Glomerular endothelial cell (primary cell): ENCODE measurements around the gene SLC6A4. TPM values are rescaled to one million over a fixed set of nuclear protein-coding genes. Genes with fewer than 3 reads are reported as not detected.
"Not testable (repeated sequence)": the region's sequence is repeated elsewhere in the genome, so short reads cannot be mapped to it uniquely, and the experiment has no call there.

Experiments
- DNase-seq: peaks from one replicate; pipeline ENCODE4 v3.0.0-alpha.2; 2011; ENCODE audit warnings: low read depth, low spot score; ENCODE audit errors: extremely low read depth
- total RNA-seq: library from RNA; depleted of rRNA; stranded (reverse); fragments of >200 nt; gene quantifications from 2 replicates; pipeline ENCODE4 v1.2.3, GENCODE V29; 2015

Gene SLC6A4
- total RNA-seq, 1 donor from 2014 or later: 0.23 TPM

DNA sequence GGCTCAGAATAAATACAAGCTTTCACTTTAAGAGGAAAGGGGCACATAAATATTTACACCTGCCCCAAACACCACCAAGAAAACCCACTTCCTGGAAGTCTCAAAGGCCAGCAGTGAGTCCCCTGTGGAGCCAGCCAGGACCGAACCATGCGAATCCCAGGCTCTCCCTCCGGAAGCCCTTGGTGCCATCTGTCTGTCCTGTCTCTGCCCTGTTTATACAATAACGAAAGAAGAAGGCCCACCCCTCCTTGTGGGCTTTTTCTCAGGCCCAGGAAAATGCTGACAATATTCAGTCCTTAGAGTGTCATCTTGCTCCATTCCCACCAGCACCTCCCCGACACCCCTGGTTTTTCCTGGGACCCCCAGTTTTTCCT lies 3.6 kb upstream of the SLC6A4 start:
- DNase-seq: no peak

DNA sequence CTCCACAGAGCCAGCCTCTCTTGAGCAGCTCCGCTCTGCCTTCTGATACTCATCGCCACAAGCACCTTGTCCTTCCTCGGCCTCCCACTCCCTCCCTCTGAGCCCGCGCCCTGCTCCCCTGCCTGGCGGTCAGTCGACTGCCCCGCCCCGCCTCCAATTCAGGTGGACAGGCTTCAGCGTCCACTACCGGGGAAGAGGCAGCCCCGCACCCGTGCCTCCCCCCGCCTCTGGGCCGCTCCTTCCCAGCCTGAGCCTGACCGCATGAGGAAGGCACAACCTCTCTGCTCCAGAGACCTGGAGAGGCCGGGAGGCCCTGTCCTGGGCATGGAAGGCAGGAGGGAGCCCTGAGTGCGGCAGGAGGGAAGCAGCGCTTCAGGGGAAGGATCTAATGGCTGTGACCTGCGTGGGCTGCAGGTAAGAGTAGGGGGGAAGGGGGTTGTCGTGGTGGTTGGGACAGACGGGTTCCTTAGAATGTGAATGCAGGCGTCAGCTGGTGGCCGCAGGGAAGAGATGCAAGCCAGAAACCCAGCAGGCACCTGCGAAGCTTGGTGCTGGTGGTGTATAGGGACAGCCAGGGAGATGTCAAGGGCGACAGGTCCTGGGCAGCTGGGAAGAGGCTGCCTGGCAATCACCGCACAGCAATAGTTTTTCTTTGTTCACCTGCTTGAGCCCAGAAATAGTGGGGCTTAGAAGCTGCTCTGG lies 3.0 kb upstream of the SLC6A4 start:
- no peak for DNase-seq

DNA sequence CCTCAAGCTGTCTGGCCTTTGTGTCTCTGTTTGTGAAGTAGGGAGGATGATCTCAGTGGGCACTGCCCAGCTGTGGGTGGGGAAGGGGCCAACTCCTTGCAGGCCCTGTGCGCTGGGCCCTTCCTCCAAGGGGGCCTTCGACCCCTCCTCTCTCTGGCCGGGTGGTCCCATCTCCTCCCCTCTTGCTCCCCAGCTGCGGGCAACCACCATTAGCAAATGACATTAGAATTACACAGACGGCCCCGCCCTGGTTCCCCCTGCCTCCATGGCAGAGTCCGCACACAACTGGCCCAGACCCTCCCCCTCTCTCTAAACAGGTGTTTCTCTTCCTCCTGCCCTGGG lies 2.5 kb upstream of the SLC6A4 start:
- DNase-seq: no peak

DNA sequence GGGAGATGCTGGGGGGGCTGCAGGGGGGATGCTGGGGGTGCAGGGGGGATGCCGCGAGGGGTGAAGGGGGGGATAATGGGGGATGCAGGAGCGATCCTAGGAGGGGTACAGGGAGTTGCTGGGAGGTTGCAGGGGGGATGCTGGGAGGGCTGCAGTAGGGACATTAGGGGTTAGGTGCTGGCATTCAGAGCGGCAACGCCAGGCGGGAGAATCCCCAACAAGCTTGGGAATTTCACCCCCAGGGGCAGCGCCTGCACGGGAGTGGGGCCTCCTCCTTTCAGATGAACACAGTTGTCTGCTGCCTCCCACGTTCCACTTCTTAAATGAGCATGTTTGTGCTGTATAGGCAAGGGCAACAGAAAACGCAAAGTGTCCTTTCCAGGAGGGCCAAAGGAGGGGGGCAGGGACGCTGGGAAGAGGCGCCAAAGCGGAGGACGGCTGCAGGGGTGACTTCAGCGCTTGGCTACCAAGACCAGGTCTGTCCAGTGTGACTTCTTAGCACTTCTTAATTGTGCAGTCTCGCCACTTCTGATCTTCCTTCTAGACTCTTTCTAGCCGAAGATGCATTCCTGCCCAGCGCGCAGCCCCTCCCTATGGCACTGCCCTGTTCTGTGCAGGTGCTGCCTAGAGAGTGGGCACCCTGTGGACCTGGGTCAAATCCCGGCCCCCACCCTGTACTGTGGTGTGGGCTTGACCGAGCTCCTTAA lies 2.0 kb upstream of the SLC6A4 start:
- no peak for DNase-seq

DNA sequence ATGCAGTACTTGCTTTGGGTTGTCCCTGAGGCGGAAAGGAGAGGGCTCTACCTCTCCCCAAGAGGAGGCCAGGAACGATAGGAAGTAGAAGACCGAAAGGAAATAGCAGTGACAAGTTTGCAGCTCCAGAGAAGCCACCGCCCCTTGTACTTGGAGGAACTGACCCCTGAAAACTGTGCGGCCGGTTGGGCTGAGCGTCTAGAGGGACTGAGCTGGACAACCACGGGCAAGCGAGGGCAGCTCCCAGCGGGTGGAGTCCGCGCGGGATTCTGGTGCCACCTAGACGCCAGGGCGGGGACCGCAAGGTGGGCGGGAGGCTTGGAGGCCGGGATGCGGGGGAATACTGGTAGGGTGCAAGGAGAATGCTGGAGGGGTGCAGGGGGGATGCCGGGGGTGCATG lies 1.3 kb upstream of the SLC6A4 start:
- DNase-seq: no peak

DNA sequence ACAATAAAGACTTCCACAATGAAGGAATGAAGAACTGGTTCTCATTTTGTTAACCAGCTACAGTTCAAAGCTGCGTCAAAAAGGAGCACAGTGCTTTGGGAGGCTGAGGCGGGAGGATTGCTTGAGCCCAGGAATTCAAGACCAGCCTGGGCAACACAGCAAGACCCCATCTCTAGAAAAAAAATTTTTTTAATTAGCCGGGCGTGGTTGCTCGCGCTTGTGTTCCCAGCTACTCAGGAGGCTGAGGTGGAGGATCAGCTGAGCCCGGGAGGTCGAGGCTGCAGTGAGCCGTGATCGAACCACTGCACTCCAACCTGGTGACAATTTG lies 764 bp upstream of the SLC6A4 start:
- no peak for DNase-seq

DNA sequence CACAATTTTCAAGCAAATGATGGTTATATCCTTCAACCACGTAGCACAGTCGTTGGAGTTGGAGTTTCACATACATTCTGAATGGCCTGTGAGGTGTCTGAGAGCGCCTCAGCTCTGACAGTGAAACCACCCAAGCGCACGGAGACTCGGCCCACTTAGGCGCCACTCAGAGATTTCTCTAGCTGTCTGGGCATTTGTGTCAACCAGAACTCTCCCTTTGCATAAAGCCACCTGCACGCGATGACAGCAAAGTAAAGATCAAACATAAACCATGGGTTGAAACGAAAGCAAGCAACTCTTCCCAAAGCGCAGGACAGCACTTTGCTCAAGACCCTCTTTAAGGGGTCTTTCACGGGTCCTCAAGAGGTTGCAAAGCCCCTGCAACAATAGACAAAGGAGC lies 533 bp downstream of the SLC6A4 start:
- DNase-seq: no peak

DNA sequence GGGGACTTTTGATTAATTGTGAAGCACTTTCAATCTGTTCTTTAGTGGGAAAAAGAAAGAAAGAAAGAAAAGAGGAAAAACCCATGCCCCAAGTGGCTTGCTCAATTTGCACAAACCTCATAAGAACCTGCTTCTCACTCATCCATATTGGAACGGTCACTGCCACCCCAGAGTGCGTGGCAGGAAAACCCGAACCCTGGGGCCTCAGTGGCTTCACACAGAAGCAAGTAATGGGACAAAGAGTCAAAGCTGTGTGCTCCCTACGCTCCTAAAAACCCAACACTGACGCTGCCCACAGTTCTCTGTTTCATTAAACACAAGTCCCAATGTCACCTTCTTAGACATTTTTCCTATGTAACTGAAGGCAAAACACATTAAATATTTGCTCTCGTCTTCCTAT lies 1.2 kb downstream of the SLC6A4 start:
- no peak for DNase-seq

DNA sequence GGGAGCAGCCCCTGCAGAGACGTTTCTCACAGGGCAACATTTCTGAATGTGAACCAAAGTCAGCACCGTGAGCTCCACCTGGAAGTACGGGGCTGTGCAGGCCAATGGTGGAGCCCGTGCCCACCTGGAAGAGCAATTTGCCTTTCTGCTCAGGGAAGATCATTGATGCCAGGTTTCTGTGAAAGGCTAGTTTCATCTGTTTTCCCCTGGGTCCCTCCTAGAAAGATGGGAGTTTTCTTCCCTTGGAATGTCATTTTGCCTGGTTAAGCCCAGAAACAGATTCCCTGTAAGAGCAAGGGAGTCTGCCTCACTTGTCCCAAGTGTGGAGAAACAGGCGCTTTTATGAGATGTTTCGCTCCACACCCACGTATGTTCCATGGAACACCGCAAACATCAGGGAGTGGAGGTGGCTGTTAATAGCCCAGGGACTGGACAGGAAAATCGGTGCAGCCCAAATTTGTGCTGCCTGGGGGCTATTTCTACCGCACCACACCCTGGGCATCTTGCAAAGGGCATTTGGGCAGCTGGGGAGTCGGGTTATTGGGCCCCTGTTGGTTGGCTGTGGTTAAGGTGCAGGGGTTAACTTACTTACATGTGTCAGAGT lies 2.6 kb downstream of the SLC6A4 start:
- DNase-seq: no peak

DNA sequence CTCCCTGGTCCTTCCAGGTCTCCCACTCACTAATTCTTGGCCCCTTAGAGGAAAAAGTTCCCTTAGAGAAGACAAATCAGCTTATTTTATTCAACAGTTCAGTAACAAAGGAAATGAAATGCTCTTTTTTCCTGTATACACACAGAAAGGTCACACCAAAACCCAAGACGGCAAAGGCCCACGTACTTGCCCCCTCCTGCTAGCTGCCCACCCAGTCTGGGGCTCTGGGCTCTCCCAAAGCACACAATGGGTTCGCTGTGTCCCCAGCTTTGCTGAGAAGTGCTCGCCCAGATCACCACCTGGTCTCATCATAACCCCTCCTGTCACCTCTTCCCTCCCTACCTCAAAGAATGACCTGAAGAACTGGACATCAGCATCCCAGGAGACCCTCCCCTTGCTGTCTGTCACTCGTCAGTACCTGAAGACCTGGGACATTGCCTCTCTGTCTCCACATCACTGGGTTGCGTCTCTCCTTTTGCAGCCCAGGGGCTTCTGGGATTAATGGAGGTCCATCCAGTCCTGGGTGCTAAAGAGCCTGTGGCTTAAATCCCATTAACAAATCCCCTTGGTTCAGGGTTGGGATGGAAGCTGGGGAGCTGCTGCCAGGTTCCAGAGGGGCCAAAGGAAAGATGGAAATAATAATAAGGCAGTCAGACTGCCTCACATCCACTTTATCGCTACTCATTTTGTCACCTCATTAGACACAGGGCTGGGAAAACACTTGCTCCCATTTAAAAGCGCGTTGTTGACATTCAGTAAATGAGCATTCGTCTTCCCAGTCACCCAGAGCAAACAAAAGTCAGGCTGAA lies 3.3 kb downstream of the SLC6A4 start:
- DNase-seq: no peak

DNA sequence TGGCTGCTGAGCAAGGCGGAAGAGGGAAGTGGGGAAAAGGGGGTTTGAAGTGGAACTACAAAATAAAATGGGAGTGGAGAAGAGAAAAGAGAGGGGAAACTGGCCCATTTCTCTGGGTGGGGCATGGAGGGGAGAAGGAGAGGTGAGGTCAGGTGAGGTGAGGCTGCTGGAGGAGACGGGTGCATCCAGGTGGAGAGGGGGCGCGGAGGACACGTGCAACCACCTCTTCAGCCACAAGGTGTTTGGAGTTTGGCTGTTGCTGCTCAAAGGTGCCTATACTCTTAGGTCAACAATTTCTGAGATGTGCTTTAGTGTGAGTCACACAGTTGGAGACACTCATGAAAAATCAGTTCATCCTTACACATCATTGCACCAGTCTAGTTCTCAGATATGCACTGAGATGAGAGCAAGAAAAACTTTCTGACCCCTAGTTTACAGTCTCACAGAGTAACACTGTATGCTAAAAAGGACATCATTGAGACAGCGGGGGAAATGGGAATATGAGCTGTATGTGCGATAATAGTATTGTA lies 4.8 kb downstream of the SLC6A4 start:
- no peak for DNase-seq

DNA sequence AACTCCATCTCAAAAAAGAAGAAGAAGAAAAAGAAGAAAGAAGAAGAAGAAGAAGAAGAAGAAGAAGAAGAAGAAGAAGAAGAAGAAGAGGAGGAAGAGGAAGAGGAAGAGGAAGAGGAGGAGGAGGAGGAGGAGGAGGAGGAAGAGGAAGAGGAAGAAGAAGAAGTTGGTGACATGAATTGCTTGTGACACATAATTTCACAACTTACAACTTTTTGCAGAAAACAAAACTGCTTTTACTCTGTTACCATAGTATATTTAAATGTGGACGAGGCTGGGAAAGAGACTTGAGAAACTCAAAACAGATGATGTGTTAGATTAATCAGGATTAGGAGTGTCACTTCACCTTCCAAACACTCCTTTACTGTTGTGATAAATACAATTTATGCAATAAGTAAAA lies 5.5 kb downstream of the SLC6A4 start:
- not testable (repeated sequence) for DNase-seq

DNA sequence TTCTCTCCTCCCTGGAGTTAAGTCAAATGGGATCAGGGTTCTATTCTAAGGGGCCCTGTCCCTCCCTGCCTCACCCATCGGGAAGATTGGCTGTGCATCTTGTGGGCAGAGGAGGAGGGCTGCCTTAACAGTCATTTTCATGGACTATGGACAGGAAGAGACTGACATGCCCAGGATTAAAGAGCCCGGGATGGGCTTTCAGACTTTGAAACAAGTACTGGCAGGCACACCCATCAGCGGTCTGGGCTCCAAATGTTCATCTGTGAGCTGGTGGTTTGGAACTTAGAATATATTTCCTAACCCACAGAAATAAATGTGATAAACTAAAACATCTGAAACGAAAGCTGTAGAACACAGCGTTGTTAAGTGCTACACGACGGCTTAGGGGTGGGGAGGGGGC lies 6.5 kb downstream of the SLC6A4 start:
- no peak for DNase-seq

DNA sequence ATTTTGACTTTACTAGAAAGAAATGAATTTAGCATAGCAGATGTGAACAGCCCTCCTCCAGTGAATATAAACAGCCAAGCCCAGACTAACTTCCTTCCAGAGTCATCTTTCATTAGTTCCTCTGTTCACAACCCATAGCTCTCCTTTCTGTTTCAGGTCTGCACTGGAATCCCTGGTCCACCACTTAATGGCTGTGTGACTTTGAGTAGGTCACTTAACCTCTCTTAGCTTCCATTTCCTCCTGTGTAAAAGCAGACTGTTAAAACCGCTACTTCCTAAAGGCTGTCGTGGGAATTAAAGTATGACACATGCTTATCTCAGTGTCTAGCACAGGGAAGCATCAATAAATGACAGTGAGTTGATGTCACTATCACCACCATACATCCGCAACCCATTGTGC lies 7.5 kb downstream of the SLC6A4 start:
- DNase-seq: no peak

DNA sequence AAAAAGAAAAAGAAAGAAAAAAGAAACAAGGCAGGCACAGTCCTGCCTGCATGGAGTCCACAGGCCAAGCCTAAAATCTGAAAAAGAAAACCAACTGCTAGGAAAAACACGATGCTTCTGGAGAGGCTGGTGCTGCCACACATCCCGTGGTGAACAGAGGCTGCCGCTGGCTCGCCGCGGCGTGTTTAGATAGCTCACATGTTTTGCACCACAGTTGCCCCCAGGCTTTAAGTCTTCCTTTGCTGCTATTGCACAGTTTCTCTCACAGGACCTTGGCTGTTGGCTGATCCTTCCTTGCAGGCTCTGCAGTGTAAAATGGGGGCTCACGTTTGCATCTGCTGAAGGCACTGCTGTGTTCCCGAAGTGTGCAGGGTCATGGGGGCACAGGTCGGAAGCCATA lies 8.6 kb downstream of the SLC6A4 start:
- DNase-seq: no peak

DNA sequence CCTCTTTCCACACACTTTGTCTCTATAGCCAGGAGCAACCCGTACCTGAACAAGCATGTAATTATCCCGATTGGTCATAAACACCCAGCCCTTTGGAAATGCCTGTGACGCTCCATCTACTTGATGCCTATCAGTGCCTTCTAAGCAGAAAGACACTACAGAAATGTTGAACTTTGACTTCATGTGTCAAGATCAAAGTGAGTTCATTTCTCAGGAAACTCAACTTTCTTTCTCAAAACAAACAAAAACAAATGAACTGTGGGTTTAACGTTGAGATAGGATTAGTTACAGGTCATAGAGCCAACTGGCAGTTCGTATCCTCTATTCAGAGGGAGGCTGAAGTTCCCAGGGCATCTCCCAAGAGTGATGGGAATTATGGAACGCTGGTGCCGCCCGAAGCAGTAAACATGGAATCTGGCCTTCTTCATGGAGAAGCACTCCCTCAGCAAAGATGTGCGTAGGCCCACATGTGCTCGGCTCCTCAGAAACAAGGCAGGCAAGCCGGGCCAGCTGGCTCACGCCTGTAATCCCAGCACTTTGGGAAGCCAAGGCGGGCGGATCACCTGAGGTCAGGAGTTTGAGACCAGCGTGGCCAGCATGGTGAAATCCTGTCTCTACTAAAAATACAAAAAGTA lies 9.5 kb downstream of the SLC6A4 start:
- DNase-seq: no peak

DNA sequence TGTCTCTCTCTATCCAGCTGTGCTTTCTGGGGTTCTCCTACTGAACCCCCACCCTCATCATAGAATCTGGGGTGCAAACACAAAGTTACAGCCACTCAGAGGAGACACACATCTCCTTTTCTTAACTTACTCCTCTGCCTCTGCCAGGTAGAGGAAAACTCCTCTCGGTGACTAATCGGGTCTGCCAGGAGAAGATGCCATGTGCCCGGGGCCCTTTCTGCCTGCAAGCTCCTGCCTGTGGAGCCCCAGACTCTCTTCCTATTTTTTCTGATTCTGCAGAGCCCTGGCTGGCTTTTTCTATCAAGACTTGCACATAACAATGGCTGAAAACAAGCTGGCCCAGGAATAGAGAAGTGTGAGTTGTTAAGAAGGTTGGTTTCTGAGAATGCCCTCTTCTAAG lies 10.4 kb downstream of the SLC6A4 start:
- DNase-seq: no peak

DNA sequence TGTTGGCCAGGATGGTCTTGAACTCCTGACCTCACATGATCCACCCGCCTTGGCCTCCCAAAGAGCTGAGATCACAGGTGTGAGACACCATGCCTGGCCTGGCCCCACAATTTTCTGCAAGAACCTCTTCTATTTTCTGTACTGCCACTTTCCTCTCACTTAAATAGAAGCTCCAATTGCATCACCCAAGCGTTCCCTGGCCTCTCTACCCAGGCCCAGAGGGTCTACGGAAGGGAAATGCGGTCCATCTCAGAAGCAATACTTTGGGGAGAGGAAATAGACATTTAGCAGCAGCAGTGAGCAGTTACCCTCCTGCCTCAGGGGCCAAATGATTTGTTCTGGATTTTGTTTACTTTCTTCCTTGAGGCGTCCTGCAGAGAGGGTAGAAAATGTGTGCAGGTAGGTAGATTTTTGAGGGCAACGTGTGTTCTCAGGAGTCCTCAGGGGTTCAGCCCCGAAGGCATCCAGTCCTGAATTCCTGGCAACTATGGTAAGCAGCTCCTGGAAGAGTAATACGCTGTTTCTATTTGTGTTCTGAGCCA lies 11.0 kb downstream of the SLC6A4 start:
- DNase-seq: no peak

DNA sequence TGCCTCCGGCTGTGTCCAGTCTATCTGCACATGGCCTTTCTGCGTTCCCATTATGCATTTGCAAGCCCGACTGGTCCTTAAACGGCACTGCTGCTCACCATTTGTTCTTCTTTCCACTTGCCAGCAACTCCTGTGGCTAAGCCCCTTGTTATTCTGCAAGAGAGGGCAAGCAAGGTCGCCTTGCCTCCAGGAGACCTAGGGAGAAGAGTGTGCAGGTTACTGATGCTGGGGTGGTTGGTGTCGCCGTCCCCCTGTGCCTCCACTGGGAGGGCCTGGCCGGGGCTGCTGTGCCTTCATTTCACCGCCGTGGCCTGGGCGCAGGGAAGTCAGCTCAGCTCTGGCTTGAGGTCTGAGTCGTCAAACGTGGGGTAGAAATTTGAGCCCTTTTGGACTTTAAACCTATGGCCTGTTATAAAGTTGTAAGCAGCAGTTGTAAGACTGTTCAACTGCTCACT lies 12.7 kb downstream of the SLC6A4 start:
- DNase-seq: no peak

DNA sequence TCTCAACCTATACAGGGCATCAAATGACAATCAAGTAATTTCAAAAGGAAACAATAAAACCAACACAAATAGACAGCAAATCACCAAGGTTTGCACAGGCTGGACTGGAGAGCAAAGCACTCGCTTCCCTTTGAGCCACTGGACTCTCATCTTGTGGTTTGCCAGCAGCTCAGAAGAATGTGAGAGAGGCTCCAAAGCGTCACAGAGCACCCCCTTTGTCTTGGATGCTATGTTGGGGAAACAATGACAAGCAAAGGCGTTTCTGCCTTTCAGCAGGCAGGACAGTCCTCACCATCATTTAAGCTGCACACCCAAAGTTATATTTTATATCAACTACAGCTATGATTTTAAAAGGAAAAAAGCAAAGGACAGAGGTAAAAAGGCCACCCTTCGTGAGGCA lies 13.2 kb downstream of the SLC6A4 start:
- DNase-seq: no peak

DNA sequence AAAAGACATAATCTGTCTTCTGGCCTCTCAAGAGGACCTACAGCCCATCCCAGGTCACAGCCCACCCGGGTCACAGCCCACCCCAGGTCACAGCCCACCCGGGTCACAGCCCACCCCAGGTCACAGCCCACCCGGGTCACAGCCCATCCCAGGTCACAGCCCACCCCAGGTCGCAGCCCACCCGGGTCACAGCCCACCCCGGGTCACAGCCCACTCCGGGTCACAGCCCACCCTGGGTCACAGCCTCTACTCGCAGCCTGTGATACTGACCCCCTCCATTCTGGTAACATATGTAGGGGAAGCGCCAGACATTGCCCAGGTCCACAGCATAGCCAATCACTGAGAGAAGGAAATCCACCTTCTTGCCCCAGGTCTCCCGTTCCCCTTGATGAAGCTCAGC lies 14.2 kb downstream of the SLC6A4 start:
- no peak for DNase-seq
